HCT116 (cell line): ENCODE results near the gene SLC41A1.

Source experiments
- EZH2 ChIP-seq: fragments of 200-600 bp; sonication (generic); IDR thresholded peaks from 2 replicates; pipeline ENCODE4 v1.6.1; 2017; ENCODE audit warnings: antibody characterized with exemption, mixed run types
- EZH2phosphoT487 ChIP-seq: fragments of 200-600 bp; IDR thresholded peaks from 2 replicates; pipeline ENCODE4 v1.6.1; 2018; ENCODE audit warnings: antibody characterized with exemption, borderline replicate concordance
- JUND ChIP-seq: IDR thresholded peaks from 2 replicates; pipeline ENCODE4 v1.6.1; 2012
- POLR2A ChIP-seq: IDR thresholded peaks from 2 replicates; pipeline ENCODE4 v1.7.0; 2011; ENCODE audit warnings: borderline replicate concordance; ENCODE audit not compliant: insufficient read depth, insufficient read length; ENCODE audit errors: extremely low read depth
- POLR2AphosphoS5 ChIP-seq: IDR thresholded peaks from 2 replicates; pipeline ENCODE4 v1.6.1; 2011; ENCODE audit warnings: mild to moderate bottlenecking, low read depth, low read length, moderate library complexity
- REST ChIP-seq: IDR thresholded peaks from 2 replicates; pipeline ENCODE4 v1.6.1; 2012; ENCODE audit warnings: low read depth
- SP1 ChIP-seq: IDR thresholded peaks from 2 replicates; pipeline ENCODE4 v1.6.1; 2012; ENCODE audit warnings: low read depth
- SRF ChIP-seq: IDR thresholded peaks from 2 replicates; pipeline ENCODE4 v1.6.1; 2012; ENCODE audit warnings: low read depth

DNA sequence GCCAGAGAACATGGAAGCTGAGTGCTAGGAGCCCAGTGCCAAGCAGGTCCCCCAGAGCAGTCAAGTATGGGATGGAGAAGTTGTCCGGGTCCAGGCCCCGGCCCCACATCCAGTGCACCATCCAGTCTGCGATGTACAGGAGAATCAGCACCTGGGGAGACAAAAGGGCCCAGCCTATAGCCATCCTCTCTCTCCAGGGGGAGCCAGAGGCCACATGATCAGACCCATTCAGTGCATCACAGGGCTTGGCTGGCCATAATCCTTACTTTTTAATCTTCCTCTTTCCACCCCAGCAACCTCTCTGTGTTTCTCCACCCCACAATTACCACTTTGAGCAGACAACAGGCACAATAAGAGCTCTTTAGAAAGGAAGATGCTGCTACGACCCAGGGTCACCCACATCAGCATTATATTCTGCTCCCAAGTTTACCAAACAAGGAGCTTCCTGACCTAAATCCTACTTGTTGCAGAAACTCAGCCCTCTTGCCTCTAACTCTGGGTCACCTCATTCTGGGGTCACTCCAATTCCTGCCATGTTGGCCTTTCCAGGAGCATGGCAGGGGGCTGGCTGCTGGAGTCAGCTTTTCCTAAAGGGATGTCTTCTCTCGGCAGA lies 21.3 kb downstream of the SLC41A1 start:
- TF ChIP-seq POLR2A (no peak), SRF (no peak), EZH2 (no peak), POLR2AphosphoS5 (no peak), JUND (no peak), EZH2phosphoT487 (no peak), REST (no peak), SP1 (no peak)
